ENCODE data around the gene NTRK2.

DNA sequence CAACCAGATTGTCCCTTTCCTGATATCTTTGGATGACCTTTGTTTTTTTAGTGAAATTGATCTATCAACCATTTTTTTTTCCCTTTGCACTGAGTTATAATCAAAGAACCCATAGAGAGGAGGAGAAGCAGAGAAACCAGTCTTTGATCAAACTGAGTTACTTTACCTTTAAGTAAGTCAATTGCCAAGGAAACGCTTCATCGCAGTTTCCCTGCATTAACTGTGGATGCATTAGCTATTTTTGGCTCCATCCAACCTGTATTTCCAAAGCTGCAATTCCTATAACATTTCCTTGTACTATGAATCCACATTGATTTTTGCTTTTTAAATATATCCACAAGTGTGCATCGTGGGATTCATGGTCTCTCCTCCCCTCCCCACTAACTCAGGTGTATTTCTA is 268.1 kb downstream of the NTRK2 start:
- TF ChIP-seq, protein P1, sequence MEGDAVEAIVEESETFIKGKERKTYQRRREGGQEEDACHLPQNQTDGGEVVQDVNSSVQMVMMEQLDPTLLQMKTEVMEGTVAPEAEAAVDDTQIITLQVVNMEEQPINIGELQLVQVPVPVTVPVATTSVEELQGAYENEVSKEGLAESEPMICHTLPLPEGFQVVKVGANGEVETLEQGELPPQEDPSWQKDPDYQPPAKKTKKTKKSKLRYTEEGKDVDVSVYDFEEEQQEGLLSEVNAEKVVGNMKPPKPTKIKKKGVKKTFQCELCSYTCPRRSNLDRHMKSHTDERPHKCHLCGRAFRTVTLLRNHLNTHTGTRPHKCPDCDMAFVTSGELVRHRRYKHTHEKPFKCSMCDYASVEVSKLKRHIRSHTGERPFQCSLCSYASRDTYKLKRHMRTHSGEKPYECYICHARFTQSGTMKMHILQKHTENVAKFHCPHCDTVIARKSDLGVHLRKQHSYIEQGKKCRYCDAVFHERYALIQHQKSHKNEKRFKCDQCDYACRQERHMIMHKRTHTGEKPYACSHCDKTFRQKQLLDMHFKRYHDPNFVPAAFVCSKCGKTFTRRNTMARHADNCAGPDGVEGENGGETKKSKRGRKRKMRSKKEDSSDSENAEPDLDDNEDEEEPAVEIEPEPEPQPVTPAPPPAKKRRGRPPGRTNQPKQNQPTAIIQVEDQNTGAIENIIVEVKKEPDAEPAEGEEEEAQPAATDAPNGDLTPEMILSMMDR (IDR thresholded peaks at IDR 0.05) = no peak
- no peak for TF ChIP-seq EP300 (IDR thresholded peaks at IDR 0.05)

All from suprapubic skin (tissue), 3 donors.